MM.1S (cell line): ENCODE measurements around the gene MPO.

Source experiments
- EZH2 ChIP-seq: fragments of 300-600 bp; sonication (generic); optimal IDR thresholded peaks from 2 replicates; pipeline ENCODE3; 2017; ENCODE audit warnings: low read depth, mild to moderate bottlenecking, antibody characterized with exemption, low read length, mixed read lengths
- EZH2phosphoT487 ChIP-seq: fragments of 300-600 bp; sonication (generic); IDR thresholded peaks from 2 replicates; pipeline ENCODE4 v1.6.1; 2018; ENCODE audit warnings: antibody characterized with exemption, low read length
- TF ChIP-seq, protein P1 (sequence below): fragments of 300-600 bp; sonication (generic); IDR thresholded peaks from 2 replicates; pipeline ENCODE4 v1.5.1; 2016; ENCODE audit warnings: antibody characterized with exemption, low read length, mixed read lengths

DNA sequence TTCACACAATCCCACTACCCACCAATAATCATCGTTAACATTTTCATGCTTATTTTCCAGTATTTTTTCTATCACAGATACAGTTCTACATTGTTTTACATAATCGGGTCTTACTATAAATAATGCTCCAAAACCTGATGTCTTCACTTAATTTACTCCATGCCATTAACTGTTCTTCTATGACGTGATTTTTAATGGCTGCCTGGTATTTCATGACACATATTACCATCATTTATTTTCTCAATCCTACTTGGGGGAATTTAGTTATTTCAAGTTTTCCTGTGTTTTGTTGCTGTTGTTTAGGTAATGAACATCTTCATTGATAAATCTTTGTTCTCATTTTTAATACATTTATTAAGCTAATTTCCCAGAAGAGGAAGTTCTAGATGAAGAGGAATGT is 27.7 kb downstream of the MPO start:
- TF ChIP-seq, protein P1, sequence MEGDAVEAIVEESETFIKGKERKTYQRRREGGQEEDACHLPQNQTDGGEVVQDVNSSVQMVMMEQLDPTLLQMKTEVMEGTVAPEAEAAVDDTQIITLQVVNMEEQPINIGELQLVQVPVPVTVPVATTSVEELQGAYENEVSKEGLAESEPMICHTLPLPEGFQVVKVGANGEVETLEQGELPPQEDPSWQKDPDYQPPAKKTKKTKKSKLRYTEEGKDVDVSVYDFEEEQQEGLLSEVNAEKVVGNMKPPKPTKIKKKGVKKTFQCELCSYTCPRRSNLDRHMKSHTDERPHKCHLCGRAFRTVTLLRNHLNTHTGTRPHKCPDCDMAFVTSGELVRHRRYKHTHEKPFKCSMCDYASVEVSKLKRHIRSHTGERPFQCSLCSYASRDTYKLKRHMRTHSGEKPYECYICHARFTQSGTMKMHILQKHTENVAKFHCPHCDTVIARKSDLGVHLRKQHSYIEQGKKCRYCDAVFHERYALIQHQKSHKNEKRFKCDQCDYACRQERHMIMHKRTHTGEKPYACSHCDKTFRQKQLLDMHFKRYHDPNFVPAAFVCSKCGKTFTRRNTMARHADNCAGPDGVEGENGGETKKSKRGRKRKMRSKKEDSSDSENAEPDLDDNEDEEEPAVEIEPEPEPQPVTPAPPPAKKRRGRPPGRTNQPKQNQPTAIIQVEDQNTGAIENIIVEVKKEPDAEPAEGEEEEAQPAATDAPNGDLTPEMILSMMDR, result no peak
- TF ChIP-seq EZH2phosphoT487 (no peak), EZH2 (no peak)
